Mesodermal cell (in vitro differentiated cells): ENCODE results near the gene ZDHHC8.

Experiments
- H3K27ac ChIP-seq: 2 replicates; pipeline ENCODE4 v1.7.0; 2013; ENCODE audit warnings: mild to moderate bottlenecking, low read depth, low read length, moderate library complexity; ENCODE audit not compliant: severe bottlenecking
- H3K36me3 ChIP-seq: 2 replicates; pipeline ENCODE4 v1.7.1; 2013; ENCODE audit warnings: mild to moderate bottlenecking, low read length, moderate library complexity; ENCODE audit not compliant: control insufficient read depth, insufficient read depth
- H3K4me1 ChIP-seq: one replicate; pipeline ENCODE4 v1.7.1; 2013; ENCODE audit warnings: mild to moderate bottlenecking, low read length; ENCODE audit not compliant: insufficient read depth, control insufficient read depth, poor library complexity, severe bottlenecking
- H3K4me3 ChIP-seq: 2 replicates; pipeline ENCODE4 v1.7.0; 2013; ENCODE audit warnings: low read length, control low read depth, mild to moderate bottlenecking; ENCODE audit not compliant: insufficient read depth, poor library complexity, severe bottlenecking; ENCODE audit errors: extremely low read depth
- H3K9me3 ChIP-seq: 2 replicates; pipeline ENCODE4 v1.7.1; 2013; ENCODE audit warnings: mild to moderate bottlenecking, low read length, moderate library complexity; ENCODE audit not compliant: control insufficient read depth
- WGBS, 2 experiments: methylation state at CpG; one replicate each; pipeline ENCODE4 v1.1.5; 2013; ENCODE audit warnings: missing lambda C conversion rate in 2 of 2; ENCODE audit not compliant: insufficient coverage in 2 of 2; 5-methylcytosine and 5-hydroxymethylcytosine counted together

Gene ZDHHC8

GRCh38 chr22:20167643-20168322, 36.2 kb downstream of the ZDHHC8 start:
- Histone ChIP-seq H3K36me3 (no peaks in the 10 kb centered on the region), H3K4me1 (no peaks in the 10 kb centered on the region), H3K4me3 (no peak overlapping the region), H3K9me3 (no peaks in the 10 kb centered on the region), H3K27ac (no peak overlapping the region)
- 79 to 82% methylated on average over 18 to 19 of the region's 19 CpGs for WGBS, 2 experiments

GRCh38 chr22:20169253-20169822, 37.7 kb downstream of the ZDHHC8 start:
- no peaks in the 10 kb centered on the region for H3K4me1 ChIP-seq
- H3K27ac ChIP-seq, result no peak overlapping the region
- no peak overlapping the region for H3K4me3 ChIP-seq
- H3K36me3 ChIP-seq, result no peaks in the 10 kb centered on the region
- no peaks in the 10 kb centered on the region for H3K9me3 ChIP-seq
- WGBS, 2 experiments, result 79 to 87% methylated on average over 6 to 9 of the region's 10 CpGs

GRCh38 chr22:20170170-20170569, 38.6 kb downstream of the ZDHHC8 start:
- H3K4me3 ChIP-seq, result no peak overlapping the region
- H3K36me3 ChIP-seq, result no peaks in the 10 kb centered on the region
- no peak overlapping the region for H3K27ac ChIP-seq
- no peaks in the 10 kb centered on the region for H3K4me1 ChIP-seq
- WGBS, 2 experiments, result 83 to 89% methylated on average over 13 of the region's 13 CpGs
- no peaks in the 10 kb centered on the region for H3K9me3 ChIP-seq

- H3K9me3 ChIP-seq, result no peaks in the 10 kb centered on the region
- no peaks in the 10 kb centered on the region for H3K4me1 ChIP-seq
- no peak overlapping the region for H3K4me3 ChIP-seq
- H3K36me3 ChIP-seq, result no peaks in the 10 kb centered on the region
- no peak overlapping the region for H3K27ac ChIP-seq
- 94 to 98% methylated on average over 9 to 12 of the region's 12 CpGs for WGBS, 2 experiments
These were observed 39.9 kb downstream of the ZDHHC8 start for GRCh38 chr22:20171288-20172140.

GRCh38 chr22:20172141-20172613, 40.6 kb downstream of the ZDHHC8 start:
- 77 to 94% methylated on average over 6 to 8 of the region's 10 CpGs for WGBS, 2 experiments
- Histone ChIP-seq H3K4me3 (no peak overlapping the region), H3K27ac (no peak overlapping the region), H3K9me3 (no peaks in the 10 kb centered on the region), H3K4me1 (no peaks in the 10 kb centered on the region), H3K36me3 (no peaks in the 10 kb centered on the region)

GRCh38 chr22:20173246-20173645, 41.6 kb downstream of the ZDHHC8 start:
- 94 to 96% methylated on average over 8 to 10 of the region's 11 CpGs for WGBS, 2 experiments

GRCh38 chr22:20173772-20174171, 42.2 kb downstream of the ZDHHC8 start:
- H3K4me1 ChIP-seq, result no peaks in the 10 kb centered on the region
- H3K36me3 ChIP-seq, result no peaks in the 10 kb centered on the region
- 86 to 89% methylated on average over 10 of the region's 10 CpGs for WGBS, 2 experiments
- no peak overlapping the region for H3K27ac ChIP-seq
- H3K9me3 ChIP-seq, result no peaks in the 10 kb centered on the region
- no peak overlapping the region for H3K4me3 ChIP-seq

More at GRCh38 chr22:20173246-20173645, 41.6 kb downstream of the ZDHHC8 start:
- Histone ChIP-seq H3K4me1 (no peaks in the 10 kb centered on the region), H3K9me3 (no peaks in the 10 kb centered on the region), H3K4me3 (no peak overlapping the region), H3K36me3 (no peaks in the 10 kb centered on the region), H3K27ac (no peak overlapping the region)

GRCh38 chr22:20174785-20175596, 43.4 kb downstream of the ZDHHC8 start:
- Histone ChIP-seq H3K9me3 (no peaks in the 10 kb centered on the region), H3K4me3 (no peak overlapping the region), H3K27ac (no peak overlapping the region), H3K4me1 (no peaks in the 10 kb centered on the region), H3K36me3 (no peaks in the 10 kb centered on the region)
- WGBS, 2 experiments, result 79 to 86% methylated on average over 15 of the region's 19 CpGs

GRCh38 chr22:20175597-20175900, 43.9 kb downstream of the ZDHHC8 start:
- Histone ChIP-seq H3K4me3 (no peak overlapping the region), H3K4me1 (no peaks in the 10 kb centered on the region), H3K9me3 (no peaks in the 10 kb centered on the region), H3K27ac (no peak overlapping the region), H3K36me3 (no peaks in the 10 kb centered on the region)
- 82 to 88% methylated on average over 11 to 12 of the region's 12 CpGs for WGBS, 2 experiments

- Histone ChIP-seq H3K9me3 (no peaks in the 10 kb centered on the region), H3K4me1 (no peaks in the 10 kb centered on the region), H3K36me3 (no peaks in the 10 kb centered on the region), H3K27ac (no peak overlapping the region), H3K4me3 (no peak overlapping the region)
- WGBS, 2 experiments, result 89% methylated on average over 14 to 16 of the region's 17 CpGs
These were observed 44.9 kb downstream of the ZDHHC8 start for GRCh38 chr22:20176421-20177085.
